B cell (primary cell): ENCODE data around the gene PROM1. TPM values are rescaled to one million over a fixed set of nuclear protein-coding genes. Genes with fewer than 3 reads are reported as not detected.

Source experiments
- ATAC-seq: fragments of 200-7000 bp; cut with Tn5 transposase; one replicate; pipeline ENCODE4 v1.10.0; 2021; ENCODE audit warnings: low read depth, mild to moderate bottlenecking, moderate number of reproducible peaks, moderate library complexity
- CTCF ChIA-PET: fragments of 350-600 bp; sonication (Branson Sonifier 250); formaldehyde crosslinking; loops from one replicate; lab custom pipeline; 2021; ENCODE audit warnings: antibody characterized with exemption, inconsistent platforms; lab: Charles Lee
- POLR2A ChIA-PET: fragments of 350-600 bp; sonication (Branson Sonifier 250); formaldehyde crosslinking; loops from one replicate; lab custom pipeline; 2021; ENCODE audit warnings: antibody characterized with exemption; lab: Charles Lee
- DNase-seq: peaks from one replicate; pipeline ENCODE4 v3.0.0; 2013
- H2AFZ ChIP-seq: 2 replicates; pipeline ENCODE4 v1.6.1; 2012; ENCODE audit warnings: mild to moderate bottlenecking, low read depth, low read length; ENCODE audit not compliant: insufficient read depth, poor library complexity, severe bottlenecking
- H3K27ac ChIP-seq, 2 donors: 1 replicate in 1 of 2; 2 replicates in 1 of 2; pipeline ENCODE4 v1.5.1; 2012 to 2013; ENCODE audit warnings: low read length in 2 of 2, mild to moderate bottlenecking in 2 of 2, moderate library complexity in 1 of 2
- H3K27me3 ChIP-seq, 4 experiments: fragments of 200-600 bp in 1 of 4; sonication (generic) in 1 of 4; replicated peaks in 1 of 4; 1 replicate in 2 of 4; 2 replicates in 2 of 4; pipeline versions ENCODE4 v1.6.1 to v1.7.0; 2013 to 2016; ENCODE audit warnings: low read length in 3 of 4, mild to moderate bottlenecking in 2 of 4, mixed read lengths in 1 of 4, moderate library complexity in 1 of 4; ENCODE audit not compliant: insufficient read depth in 4 of 4, control insufficient read depth in 3 of 4; ENCODE audit errors: control extremely low read depth in 1 of 4
- H3K36me3 ChIP-seq, 2 experiments: replicated peaks in 1 of 2; 1 replicate in 1 of 2; 2 replicates in 1 of 2; pipeline versions ENCODE4 v1.6.1 to v1.7.1; 2013; ENCODE audit warnings: low read length in 1 of 2; ENCODE audit not compliant: insufficient read depth in 2 of 2, control insufficient read depth in 1 of 2; ENCODE audit errors: control extremely low read depth in 1 of 2, extremely low read depth in 1 of 2
- H3K4me1 ChIP-seq, 2 donors: fragments of 200-600 bp in 1 of 2; sonication (generic) in 1 of 2; 1 replicate in 1 of 2; 2 replicates in 1 of 2; pipeline versions ENCODE4 v1.5.1 to v1.6.1; 2013 to 2017; ENCODE audit warnings: low read length in 2 of 2; ENCODE audit not compliant: control insufficient read depth in 2 of 2, insufficient read depth in 2 of 2
- H3K4me2 ChIP-seq: replicated peaks from 2 replicates; pipeline ENCODE3; 2012; ENCODE audit warnings: mild to moderate bottlenecking, low read depth, low read length; ENCODE audit not compliant: poor library complexity, severe bottlenecking
- H3K4me3 ChIP-seq, 5 experiments: fragments of 200-600 bp in 1 of 5; sonication (generic) in 1 of 5; 1 replicate in 3 of 5; 2 replicates in 2 of 5; pipeline versions ENCODE4 v1.5.1 to v1.7.0; 2011 to 2016; ENCODE audit warnings: low read length in 4 of 5, mild to moderate bottlenecking in 4 of 5, low read depth in 2 of 5, control low read depth in 1 of 5, moderate library complexity in 1 of 5; ENCODE audit not compliant: insufficient read depth in 1 of 5; ENCODE audit errors: control extremely low read depth in 1 of 5, extremely low read depth in 1 of 5
- H3K79me2 ChIP-seq: fragments of 200-600 bp; sonication (generic); one replicate; pipeline ENCODE4 v1.6.0; 2016; ENCODE audit warnings: low read length; ENCODE audit not compliant: control insufficient read depth, insufficient read depth
- H3K9ac ChIP-seq: fragments of 200-600 bp; sonication (generic); 2 replicates; pipeline ENCODE4 v1.6.1; 2017; ENCODE audit warnings: mild to moderate bottlenecking, low read length, moderate library complexity
- H3K9me3 ChIP-seq, 3 donors: one replicate each; pipeline versions ENCODE4 v1.6.1 to v1.7.1; 2013; ENCODE audit warnings: low read length in 2 of 3; ENCODE audit not compliant: control insufficient read depth in 2 of 3, insufficient read depth in 1 of 3; ENCODE audit errors: control extremely low read depth in 1 of 3
- H4K20me1 ChIP-seq: 2 replicates; pipeline ENCODE4 v1.6.0; 2012; ENCODE audit warnings: mild to moderate bottlenecking, low read length; ENCODE audit not compliant: insufficient read depth, control insufficient read depth, poor library complexity, severe bottlenecking
- H3K27ac Mint-ChIP-seq: one replicate; pipeline ENCODE4 v1.8.0; 2021; ENCODE audit warnings: mixed read lengths
- H3K27me3 Mint-ChIP-seq: one replicate; pipeline ENCODE4 v1.8.0; 2021; ENCODE audit warnings: mixed read lengths
- H3K4me1 Mint-ChIP-seq: one replicate; pipeline ENCODE4 v1.8.0; 2021; ENCODE audit warnings: mixed read lengths
- H3K4me3 Mint-ChIP-seq: one replicate; pipeline ENCODE4 v1.8.0; 2021; ENCODE audit warnings: mixed read lengths
- H3K9me3 Mint-ChIP-seq: one replicate; pipeline ENCODE4 v1.8.0; 2022; ENCODE audit warnings: mixed read lengths; ENCODE audit not compliant: insufficient read depth
- EZH2 ChIP-seq: IDR thresholded peaks from 2 replicates; pipeline ENCODE4 v1.6.1; 2012; ENCODE audit warnings: borderline replicate concordance, low read depth, mild to moderate bottlenecking, moderate library complexity, low read length; ENCODE audit not compliant: insufficient read depth, poor library complexity, severe bottlenecking
- WGBS: methylation state at CpG from one replicate; pipeline ENCODE4 v1.1.5; 2013; ENCODE audit warnings: missing lambda C conversion rate; ENCODE audit not compliant: insufficient coverage; 5-methylcytosine and 5-hydroxymethylcytosine counted together
- intact Hi-C: fragments of 100-400 bp; cut with micrococcal nuclease; formaldehyde crosslinking; loops from one replicate; pipeline ENCODE4 v1.10.0; 2022
- polyA plus RNA-seq: library from polyadenylated mRNA; depleted of rRNA; stranded (reverse); fragments of >200 nt; gene quantifications from 2 replicates; pipeline ENCODE4 v1.2.3, GENCODE V29; 2012
- total RNA-seq, 2 donors: library from RNA; stranded (reverse); fragments of 120-200 nt in 1 of 2; gene quantifications; 1 replicate in 1 of 2; 2 replicates in 1 of 2; pipeline versions ENCODE4 v1.2.3 to v1.2.4, GENCODE V29; 2013 to 2022
- TF ChIP-seq, protein P1 (sequence below): fragments of 200-600 bp; IDR thresholded peaks from one replicate; pipeline ENCODE4 v1.8.0; 2022; ENCODE audit warnings: antibody characterized with exemption, mild to moderate bottlenecking

The PROM1 gene
- total and polyA plus RNA-seq, 2 donors (not counting 1 experiment from before 2014, with no cell fraction given) = 0.04 TPM; not detected in 1

DNA sequence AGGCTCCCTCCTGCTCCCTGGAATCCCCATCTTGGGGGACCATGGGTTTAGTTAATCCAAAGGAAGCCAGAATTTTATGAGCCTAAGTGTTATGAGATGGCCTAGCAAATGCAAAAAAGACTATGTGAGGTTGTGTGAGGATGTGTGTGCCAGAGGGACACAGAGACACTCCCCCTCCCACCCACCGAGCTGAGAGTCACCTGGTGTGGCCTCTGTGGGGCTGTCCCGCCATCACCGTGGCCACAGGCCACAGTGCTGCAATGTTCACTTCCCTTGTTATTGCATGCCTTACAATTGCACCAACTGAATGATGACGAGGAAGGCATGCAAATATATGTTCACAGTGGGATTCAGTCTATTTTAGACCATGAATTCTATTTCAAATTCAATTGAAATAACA, 120.2 kb downstream of the PROM1 start:
- Histone ChIP-seq H3K27me3 (no peaks in the 10 kb centered on the region), H2AFZ (no peak overlapping the region), H3K79me2 (no peaks in the 10 kb centered on the region), H3K4me1 (peaks cover 6 to 9% of the 10 kb centered on the region in 2 donors), H3K4me2 (peak overlapping the region; percentile 8), H3K9ac (no peak overlapping the region), H3K4me3 (no peak overlapping the region), H3K27ac (no peak overlapping the region), H3K36me3 (no peaks in the 10 kb centered on the region), H4K20me1 (no peaks in the 10 kb centered on the region), H3K9me3 (peaks cover 0 to 6% (median 0%) of the 10 kb centered on the region in 3 donors)
- Mint-ChIP-seq H3K27ac (no peak overlapping the region), H3K4me1 (peaks cover 13% of the 10 kb centered on the region), H3K27me3 (peaks cover 14% of the 10 kb centered on the region), H3K9me3 (peaks cover 6% of the 10 kb centered on the region), H3K4me3 (no peak overlapping the region)
- POLR2A ChIA-PET = no interaction called here
- intact Hi-C loops = no loop called here
- peak; percentile 34 for DNase-seq
- 11% methylated on average over 3 of the region's 4 CpGs for WGBS
- CTCF ChIA-PET = interaction anchor here (0.7 to 1.4 kb wide), 2 partner anchors 37 to 158 kb away, joined by 3 read pairs; no protein-coding TSS in a partner anchor
- TF ChIP-seq, protein P1, sequence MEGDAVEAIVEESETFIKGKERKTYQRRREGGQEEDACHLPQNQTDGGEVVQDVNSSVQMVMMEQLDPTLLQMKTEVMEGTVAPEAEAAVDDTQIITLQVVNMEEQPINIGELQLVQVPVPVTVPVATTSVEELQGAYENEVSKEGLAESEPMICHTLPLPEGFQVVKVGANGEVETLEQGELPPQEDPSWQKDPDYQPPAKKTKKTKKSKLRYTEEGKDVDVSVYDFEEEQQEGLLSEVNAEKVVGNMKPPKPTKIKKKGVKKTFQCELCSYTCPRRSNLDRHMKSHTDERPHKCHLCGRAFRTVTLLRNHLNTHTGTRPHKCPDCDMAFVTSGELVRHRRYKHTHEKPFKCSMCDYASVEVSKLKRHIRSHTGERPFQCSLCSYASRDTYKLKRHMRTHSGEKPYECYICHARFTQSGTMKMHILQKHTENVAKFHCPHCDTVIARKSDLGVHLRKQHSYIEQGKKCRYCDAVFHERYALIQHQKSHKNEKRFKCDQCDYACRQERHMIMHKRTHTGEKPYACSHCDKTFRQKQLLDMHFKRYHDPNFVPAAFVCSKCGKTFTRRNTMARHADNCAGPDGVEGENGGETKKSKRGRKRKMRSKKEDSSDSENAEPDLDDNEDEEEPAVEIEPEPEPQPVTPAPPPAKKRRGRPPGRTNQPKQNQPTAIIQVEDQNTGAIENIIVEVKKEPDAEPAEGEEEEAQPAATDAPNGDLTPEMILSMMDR = no peak
- TF ChIP-seq EZH2 = no peak
- ATAC-seq = peak; percentile 81

DNA sequence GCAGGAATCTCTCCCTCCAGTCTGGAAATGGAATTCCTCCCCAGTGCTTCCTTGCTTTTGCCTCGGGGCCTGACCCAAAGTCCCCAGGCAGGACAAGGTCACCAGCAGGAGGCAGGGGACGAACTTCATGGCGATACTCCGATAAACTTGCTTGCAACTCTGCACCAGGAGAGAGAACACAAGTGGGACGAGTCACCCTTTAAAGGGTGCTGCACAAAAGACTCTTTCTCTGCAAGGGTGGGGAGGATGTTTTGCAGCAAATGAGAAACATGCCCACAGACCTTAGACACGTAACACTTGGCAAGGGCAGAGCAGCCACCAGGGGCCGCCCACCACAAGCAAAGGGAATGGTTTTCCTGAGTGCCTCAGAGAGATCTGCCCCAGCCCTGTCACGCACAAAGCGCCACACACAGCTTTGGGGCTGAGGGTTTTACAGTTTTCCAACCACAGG, 120.8 kb downstream of the PROM1 start, which contains the start of gene FGFBP2:
Gene FGFBP2, minus strand, starts transcription at position 175 of the 451 bp plus-strand sequence. Its CDS starts 46 bp downstream, at position 129.
- Histone ChIP-seq H3K9me3 (peaks cover 0 to 6% (median 0%) of the 10 kb centered on the region in 3 donors), H2AFZ (no peak within 1 kb of the TSS), H3K9ac (no peak within 1 kb of the TSS), H3K4me1 (peaks cover 6 to 9% of the 10 kb centered on the region in 2 donors), H3K79me2 (no peaks in the 10 kb centered on the region), H3K4me2 (peak within 1 kb of the TSS; percentile 8), H3K4me3 (no peak within 1 kb of the TSS), H3K36me3 (no peaks in the 10 kb centered on the region), H4K20me1 (no peaks in the 10 kb centered on the region), H3K27ac (no peak within 1 kb of the TSS), H3K27me3 (no peaks in the 10 kb centered on the region)
- Mint-ChIP-seq H3K27ac (no peak within 1 kb of the TSS), H3K4me1 (peaks cover 13% of the 10 kb centered on the region), H3K9me3 (peaks cover 6% of the 10 kb centered on the region), H3K27me3 (peaks cover 14% of the 10 kb centered on the region), H3K4me3 (no peak within 1 kb of the TSS)
- DNase-seq (peak; percentile 27), ATAC-seq (no peak)
- 33% methylated on average over 8 of the region's 9 CpGs for WGBS
- TF ChIP-seq EZH2 = no peak
- TF ChIP-seq, protein P1 = no peak
- ChIA-PET POLR2A (no interaction called here), CTCF (interaction anchor here (0.6 to 1.4 kb wide), 3 partner anchors 38 to 207 kb away, joined by 3 to 4 read pairs (median 3); no protein-coding TSS in a partner anchor)
- intact Hi-C loops = no loop called here
